DMS153 treated with DMSO at 0.1 percent for 48 hours (cell line): ENCODE data around the gene LRRC75A.

Experiments
- DNase-seq: peaks from one replicate; lab custom pipeline; 2025; ENCODE audit not compliant: unreplicated experiment; lab: John Stamatoyannopoulos, UW

LRRC75A gene

DNA sequence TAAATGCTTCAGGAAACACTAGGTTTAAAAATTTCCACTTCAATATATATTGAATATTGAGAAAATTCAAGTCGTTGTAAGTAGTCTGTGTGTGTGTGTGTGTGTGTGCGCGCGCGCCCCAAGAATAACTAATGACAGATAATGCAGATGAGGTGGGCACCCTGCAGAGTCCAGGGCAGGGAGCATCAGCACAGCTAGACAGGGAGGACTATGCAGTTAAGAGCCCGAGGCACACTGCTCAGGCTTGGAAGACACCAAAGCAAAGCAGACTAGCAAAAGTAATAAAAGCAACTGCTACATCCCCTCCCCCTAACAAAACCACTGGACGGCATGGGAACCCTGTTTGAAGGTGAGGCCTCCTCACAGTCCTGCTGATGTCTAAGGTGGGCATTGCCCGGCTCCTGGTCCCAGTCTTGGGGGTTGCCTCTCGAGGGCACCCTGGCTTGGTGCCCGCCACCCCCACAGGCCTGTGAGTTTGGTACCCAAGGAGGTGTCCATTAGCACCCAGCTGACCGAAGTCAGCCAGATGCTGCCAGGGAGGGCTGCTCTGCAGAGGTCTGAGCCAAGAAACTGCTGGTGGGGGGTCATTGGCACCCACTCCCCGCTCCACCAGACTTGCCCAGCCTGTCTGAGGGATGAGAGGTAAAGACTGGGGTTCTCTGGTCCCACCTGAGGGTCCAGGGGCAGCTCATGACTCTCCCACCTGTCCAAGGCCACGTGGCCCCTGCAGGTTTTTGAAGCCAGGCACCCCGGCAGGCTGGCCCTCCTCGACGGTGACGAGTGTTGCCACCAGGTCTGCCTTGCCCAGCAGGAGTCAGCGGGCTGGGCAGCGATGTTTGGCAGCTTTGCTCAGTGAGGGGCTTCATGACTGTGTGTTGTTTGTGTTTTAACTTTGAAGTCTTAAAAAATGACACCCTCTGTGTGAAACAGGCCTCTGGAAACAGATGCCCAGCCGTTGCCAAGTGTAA lies 18.7 kb downstream of the LRRC75A start:
- DNase-seq, result no peak

DNA sequence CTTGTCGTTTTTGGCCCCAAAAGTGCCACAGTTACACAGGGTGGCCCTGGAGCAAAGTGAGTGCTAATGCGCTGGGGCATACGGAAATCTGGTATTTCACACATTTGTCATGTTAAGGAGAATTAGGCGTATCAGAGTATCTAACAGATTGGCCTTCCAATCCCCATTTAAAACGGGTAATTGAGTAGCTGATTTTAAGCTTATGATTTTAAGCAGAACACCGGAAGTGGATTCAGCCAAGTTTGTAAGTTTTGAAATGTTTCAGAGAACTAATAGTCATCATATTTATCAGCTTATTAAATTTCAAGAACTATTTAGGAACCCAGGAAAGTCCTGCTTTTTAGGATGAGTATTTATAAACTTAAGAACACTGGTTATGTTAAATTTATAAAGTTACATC lies 19.5 kb downstream of the LRRC75A start:
- no peak for DNase-seq

GRCh38 chr17:16471295-16471694 lies 20.7 kb downstream of the LRRC75A start:
- DNase-seq, result no peak

DNA sequence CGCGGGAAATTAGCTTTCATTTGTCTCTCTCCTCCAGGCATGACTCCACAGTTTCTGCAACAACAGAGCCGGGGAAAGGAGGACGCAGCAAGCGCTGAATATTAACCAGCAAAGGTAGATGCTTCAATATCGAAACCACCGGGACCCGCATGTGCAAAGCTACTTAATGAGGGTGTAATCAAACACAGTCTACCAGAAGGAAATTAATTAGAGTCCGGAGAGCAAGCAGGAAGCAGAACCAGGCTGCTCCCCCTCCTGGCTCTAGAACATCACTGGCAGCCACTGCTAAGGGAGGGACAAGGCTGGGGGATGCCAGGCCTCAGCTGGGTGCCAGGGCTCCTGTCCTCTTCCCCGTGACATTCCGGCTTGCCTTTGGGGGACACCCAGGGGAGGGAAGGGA lies 21.7 kb downstream of the LRRC75A start:
- peak; percentile 11 for DNase-seq

DNA sequence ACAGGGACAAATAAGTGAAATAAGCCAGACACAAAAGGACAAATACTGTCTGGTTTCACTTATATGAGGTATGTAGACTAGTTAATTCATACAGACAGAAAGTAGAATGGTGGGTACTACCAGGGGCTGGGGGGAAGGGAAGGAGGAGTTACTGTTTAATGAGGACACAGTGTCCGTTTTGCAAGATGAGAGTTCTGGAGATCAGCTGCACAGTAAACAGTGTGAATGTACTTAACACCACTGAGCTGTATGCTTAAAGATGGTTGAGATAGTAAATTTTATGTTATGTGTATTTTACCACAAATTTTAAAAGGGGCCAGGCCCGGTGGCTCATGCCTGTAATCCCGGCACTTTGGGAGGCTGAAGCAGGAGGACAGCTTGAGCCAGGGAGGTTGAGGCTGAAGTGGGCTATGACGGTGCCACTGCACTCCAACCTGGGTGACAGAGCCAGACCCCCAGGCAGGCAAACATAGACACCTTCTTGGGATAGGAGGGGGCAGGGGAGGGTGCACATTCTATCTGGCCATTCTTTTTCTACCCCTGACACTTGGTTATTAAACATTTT lies 23.5 kb downstream of the LRRC75A start:
- no peak for DNase-seq

DNA sequence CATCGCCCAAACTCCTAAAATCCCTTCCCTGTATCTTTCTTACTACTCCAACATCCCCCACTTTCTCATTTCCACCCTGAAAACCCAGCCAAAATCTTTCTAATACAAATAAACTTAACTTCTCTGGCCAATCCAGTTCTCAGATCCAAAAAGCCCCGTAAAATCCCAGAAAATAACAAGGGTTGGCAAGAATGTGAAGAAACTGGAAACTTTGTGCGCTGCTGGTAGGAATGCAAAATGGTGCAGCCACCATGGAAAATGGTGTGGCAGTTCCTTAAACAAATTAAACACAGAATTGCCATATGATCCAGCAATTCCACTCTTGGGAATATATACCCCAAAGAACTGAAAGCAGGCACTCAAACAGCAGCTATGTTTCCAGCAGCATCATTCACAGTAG lies 24.1 kb downstream of the LRRC75A start:
- no peak for DNase-seq

DNA sequence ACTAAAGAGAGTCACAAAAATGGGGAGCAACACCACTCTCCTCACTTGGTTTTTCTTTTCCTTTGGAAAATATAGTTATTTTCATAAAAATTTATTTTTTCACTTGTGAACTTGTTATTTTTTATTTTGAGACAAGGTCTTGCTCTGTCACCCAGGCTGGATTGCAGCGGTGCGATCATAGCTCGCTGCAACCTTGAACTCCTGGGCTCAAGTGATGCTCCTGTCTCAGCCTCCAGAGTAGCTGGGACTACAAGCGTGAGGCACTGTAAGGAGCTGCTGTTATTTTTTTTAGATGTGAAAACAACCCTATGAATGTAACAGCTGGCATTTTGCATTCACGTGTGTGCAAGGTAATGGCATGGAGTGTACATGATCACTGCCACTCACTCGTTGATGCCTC lies 24.9 kb downstream of the LRRC75A start:
- DNase-seq, result no peak

- no peak for DNase-seq
Measured at GRCh38 chr17:16466407-16466806, 25.6 kb downstream of the LRRC75A start.

DNA sequence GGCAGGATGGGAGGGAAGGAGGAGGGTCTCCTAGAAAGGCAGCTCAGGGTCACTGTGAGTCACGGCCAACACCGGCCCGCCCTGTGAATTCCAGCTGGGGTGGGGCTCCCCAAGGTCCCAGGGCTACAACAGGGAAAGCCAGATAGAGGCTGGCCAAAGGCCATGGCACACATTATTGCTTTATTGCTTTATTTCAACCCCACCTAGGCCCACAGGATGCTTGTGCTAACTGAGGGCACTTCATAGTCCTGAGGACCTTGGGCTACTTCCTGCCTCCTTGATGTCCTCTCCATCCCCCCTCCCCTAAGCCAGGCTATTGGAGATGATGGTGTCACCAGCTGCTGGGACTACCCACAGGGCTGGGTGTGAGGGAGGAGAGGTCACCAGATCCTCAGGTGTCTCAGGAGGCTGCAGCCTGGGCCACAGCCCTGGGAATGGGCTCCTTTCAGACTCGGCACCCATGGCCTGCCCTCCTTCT lies 26.1 kb downstream of the LRRC75A start:
- DNase-seq, result no peak

- DNase-seq, result no peak
Measured at GRCh38 chr17:16465052-16465312, 27.0 kb downstream of the LRRC75A start.

DNA sequence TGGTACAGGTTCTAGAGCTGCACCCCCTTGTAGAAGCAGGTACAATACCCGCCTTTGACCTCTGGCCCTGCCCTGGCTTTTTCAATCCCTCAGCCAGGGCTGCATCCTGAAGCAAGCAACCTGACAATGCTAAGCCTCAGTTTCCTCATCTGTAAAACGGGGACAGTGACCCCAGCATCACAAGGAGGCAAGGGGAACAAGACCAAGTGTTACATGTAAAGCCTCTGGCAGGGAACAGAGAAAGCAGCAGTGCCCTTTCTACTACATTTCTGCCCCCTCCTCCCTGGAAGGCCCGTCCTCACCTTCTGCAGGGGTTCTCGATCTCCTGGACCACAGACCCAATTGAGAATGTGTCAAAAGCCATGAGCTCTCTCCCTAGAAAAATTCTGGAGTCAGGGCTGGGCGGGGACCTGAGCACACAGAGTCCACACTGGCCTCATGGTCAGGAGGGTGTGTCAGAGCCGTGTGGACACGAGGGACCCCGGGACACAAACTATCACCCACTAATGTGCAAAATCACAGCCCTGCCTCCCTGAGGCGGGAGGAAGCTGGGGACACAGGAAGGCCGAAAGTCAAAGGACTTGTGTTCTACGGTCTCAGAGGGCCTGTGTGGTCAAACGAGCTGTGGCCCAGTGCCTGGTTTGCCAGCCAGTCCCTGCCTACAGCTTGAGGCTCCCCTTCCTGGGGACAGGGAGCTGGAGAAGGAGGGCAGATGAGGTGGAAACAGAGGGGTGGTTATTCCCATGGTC lies 27.5 kb downstream of the LRRC75A start:
- no peak for DNase-seq

- DNase-seq, result no peak
Measured at GRCh38 chr17:16463358-16464302, 28.4 kb downstream of the LRRC75A start.

DNA sequence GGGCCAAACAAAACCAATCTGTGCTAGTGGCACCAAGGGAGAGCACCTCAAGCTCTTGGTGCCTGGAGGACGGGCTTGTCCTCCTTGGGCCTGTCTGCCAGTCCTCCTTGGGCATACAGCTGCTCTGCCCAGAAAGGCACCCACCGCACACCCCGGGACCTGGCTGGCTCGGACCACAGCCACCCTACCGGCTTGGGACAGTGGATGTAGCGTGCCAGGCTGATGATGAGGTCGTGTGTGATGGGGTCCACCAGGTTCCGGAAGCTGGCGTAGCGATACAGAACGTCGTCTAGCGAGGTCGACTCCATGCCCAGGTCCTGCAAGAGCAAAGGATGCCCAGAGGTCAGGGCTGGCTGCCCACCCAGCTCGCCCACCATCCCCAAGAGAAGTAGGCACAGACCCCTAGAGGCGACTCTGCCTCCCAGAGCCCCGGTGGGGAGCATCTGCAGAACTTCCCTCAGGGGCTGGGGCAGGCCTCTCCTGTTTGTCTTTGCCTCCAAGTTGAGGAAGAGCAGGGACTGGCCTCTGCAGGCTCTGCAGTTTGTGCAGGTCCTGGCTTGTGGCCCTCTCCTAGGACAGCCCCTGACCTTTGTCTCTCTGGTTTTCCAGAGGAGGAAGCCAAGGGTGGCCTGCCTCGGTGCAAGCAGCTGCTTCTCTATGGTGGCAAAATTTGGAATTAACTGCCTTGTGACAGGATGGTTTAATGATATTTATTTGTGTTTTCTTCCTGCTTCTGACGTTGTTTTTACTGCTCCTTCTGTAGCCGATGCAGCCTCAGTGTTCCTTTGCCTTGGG lies 29.7 kb downstream of the LRRC75A start:
- no peak for DNase-seq

GRCh38 chr17:16461606-16461866 lies 30.5 kb downstream of the LRRC75A start:
- no peak for DNase-seq

DNA sequence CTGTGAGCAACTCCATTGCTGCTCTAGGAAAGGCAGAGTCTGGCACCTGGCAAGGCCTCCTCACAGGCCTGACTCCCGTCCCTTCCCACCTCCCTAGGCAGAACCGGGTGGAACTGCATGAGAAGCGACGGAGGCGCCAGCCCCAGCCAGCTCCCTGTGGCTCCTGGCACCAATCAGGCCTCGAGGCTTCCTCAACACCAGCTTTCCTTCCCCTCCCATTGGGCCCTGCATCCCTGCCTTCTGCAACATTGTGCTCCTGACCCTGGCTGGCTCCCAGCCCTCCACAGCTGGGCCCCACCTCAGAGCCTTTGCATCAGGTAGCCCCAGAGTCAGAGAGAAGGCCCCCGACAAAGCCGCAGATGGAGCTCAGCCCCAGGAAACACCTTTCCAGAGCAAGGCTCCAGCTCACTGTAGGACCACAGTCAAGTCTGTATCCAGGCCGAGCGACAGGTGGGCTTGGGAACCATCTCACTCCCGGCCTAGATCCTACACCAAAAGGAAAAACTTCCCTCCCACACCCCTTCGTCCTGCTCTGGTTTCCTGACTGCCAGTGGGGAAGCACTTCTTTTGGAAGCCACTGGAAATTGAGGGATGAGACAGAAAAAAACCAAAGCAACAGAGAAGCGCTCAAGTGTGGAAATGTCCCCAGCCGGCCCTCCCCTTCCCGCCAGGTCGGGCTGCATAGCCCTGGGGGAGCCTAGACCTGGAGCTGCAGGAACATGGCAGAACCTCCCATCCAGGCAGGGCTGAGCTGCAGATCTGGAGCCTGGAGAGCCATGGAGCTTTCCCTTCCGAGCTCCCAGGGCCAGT lies 31.0 kb downstream of the LRRC75A start:
- DNase-seq, result no peak

GRCh38 chr17:16459855-16460550 lies 32.0 kb downstream of the LRRC75A start:
- DNase-seq, result no peak

DNA sequence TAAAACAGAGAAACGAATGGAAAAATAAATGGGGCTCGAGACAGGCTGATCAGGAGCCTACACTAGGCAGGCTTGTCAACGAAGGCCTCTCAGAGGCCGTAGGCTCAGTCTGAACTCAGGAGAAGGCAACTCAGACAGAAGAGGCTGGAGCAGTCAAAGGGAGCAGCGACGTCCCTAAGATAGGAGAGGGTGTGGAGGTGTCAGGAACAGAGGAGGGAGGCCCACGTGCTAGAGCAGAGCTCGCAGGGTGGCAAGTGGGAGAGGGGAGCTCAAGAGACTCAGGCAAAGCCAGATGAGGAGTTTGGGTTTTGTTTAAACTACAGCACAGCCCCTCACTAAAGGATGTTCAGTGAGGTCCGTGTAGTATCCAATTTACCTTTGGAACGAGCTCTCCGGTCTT lies 32.7 kb downstream of the LRRC75A start:
- no peak for DNase-seq

GRCh38 chr17:16456742-16457316 lies 35.2 kb downstream of the LRRC75A start:
- no peak for DNase-seq
